GOT3 (cell line): ENCODE data around the gene FRS2.
"Not testable (repeated sequence)": the region's sequence is repeated elsewhere in the genome, so short reads cannot be mapped to it uniquely, and the experiment has no call there.

Source experiments
- DNase-seq: peaks from one replicate; lab custom pipeline; 2025; ENCODE audit warnings: mixed read lengths; lab: John Stamatoyannopoulos, UW

The FRS2 gene

GRCh38 chr12:69470189-69471075 is at the start of gene FRS2:
Gene FRS2, plus strand, starts transcription at chr12:69470388. Its CDS starts 98,643 bp downstream, at chr12:69569031.
- DNase-seq, result peak; percentile 100

- DNase-seq, result no peak
Observed at GRCh38 chr12:69421548-69421947, 48.6 kb upstream of the FRS2 start.

- DNase-seq, result no peak
Observed at GRCh38 chr12:69423037-69423905, 46.9 kb upstream of the FRS2 start.

- DNase-seq, result no peak
Observed at GRCh38 chr12:69425417-69425816, 44.8 kb upstream of the FRS2 start.

GRCh38 chr12:69428351-69429073 is 41.7 kb upstream of the FRS2 start:
- DNase-seq, result no peak

GRCh38 chr12:69430942-69431590 is 39.1 kb upstream of the FRS2 start:
- no peak for DNase-seq

GRCh38 chr12:69431591-69432222 is 38.5 kb upstream of the FRS2 start:
- no peak for DNase-seq

- no peak for DNase-seq
Observed at GRCh38 chr12:69433653-69434052, 36.5 kb upstream of the FRS2 start.

- DNase-seq, result no peak
Observed at GRCh38 chr12:69435644-69436043, 34.5 kb upstream of the FRS2 start.

GRCh38 chr12:69437073-69437472 is 33.1 kb upstream of the FRS2 start:
- no peak for DNase-seq

GRCh38 chr12:69438539-69438938 is 31.6 kb upstream of the FRS2 start:
- DNase-seq, result no peak

GRCh38 chr12:69440016-69440415 is 30.2 kb upstream of the FRS2 start:
- no peak for DNase-seq

GRCh38 chr12:69440886-69441285 is 29.3 kb upstream of the FRS2 start:
- DNase-seq, result no peak

- no peak for DNase-seq
Observed at GRCh38 chr12:69442894-69443293, 27.3 kb upstream of the FRS2 start.

- DNase-seq, result no peak
Observed at GRCh38 chr12:69443916-69444315, 26.3 kb upstream of the FRS2 start.

- DNase-seq, result no peak
Observed at GRCh38 chr12:69447892-69448291, 22.3 kb upstream of the FRS2 start.

- DNase-seq, result not testable (repeated sequence)
Observed at GRCh38 chr12:69452598-69453132, 17.5 kb upstream of the FRS2 start.

GRCh38 chr12:69456239-69456638 is 13.9 kb upstream of the FRS2 start:
- DNase-seq, result no peak

GRCh38 chr12:69457433-69457832 is 12.8 kb upstream of the FRS2 start:
- no peak for DNase-seq

GRCh38 chr12:69459477-69459876 is 10.7 kb upstream of the FRS2 start:
- DNase-seq, result no peak

- DNase-seq, result no peak
Observed at GRCh38 chr12:69464428-69464827, 5.8 kb upstream of the FRS2 start.
